GM18870 (cell line): Measurements from ENCODE around the gene CFAP299.

Experiments
- ATAC-seq: cut with Tn5 transposase; IDR thresholded peaks from one replicate; pipeline ENCODE4 v1.9.1; 2021; ENCODE audit warnings: moderate library complexity; ENCODE audit not compliant: unreplicated experiment

The CFAP299 gene

GRCh38 chr4:81007417-81007816 lies 671.9 kb downstream of the CFAP299 start:
- ATAC-seq, result no peak
